ENCODE data around the gene CDHR3. TPM values are rescaled to one million over a fixed set of nuclear protein-coding genes. Genes with fewer than 3 reads are reported as not detected.

The CDHR3 gene
- polyA plus RNA-seq, 1 donor from 2014 or later: 2.9 TPM

DNA sequence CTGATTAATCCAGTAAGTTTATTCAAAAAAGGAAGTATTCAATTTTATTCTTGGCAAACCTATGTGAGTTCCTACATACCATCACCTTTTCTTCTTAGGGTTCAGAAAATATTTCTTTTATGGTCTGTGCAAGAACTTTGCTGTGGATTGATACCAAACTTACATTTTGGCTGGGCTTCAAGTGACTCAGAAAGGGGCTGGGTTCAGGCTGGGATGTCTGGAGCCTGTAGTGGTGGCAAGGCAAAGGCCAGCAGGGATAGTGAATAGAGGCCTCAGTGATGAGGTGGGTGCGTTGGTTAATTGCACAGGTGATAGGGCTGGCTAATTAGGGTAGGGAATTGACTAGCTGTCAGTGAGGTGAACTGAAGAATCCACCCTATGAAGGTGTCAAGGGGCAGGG is 46.5 kb upstream of the CDHR3 start:
- H3K27ac ChIP-seq (ENCODE audit: low read length): no peak overlapping the region
- no peaks in the 10 kb centered on the region for H3K36me3 ChIP-seq (ENCODE audit: insufficient read depth, low read length)
- H3K9me2 ChIP-seq (ENCODE audit: insufficient read depth, low read length): no peaks in the 10 kb centered on the region
- H3K4me3 ChIP-seq (ENCODE audit: low read length): no peak overlapping the region
- no peaks in the 10 kb centered on the region for H3K27me3 ChIP-seq (ENCODE audit: insufficient read depth, low read depth, low read length)
- H3K4me2 ChIP-seq (ENCODE audit: low read length): no peak overlapping the region
- H3K79me2 ChIP-seq (replicated peaks; ENCODE audit: insufficient read depth, low read length): no peaks in the 10 kb centered on the region
- TF ChIP-seq TAF1 (IDR thresholded peaks at IDR 0.05; ENCODE audit: low read depth) (no peak), EP300 (conservative IDR thresholded peaks at IDR 0.05; ENCODE audit: poor library complexity, severe bottlenecking) (no peak), POLR2AphosphoS5 (IDR thresholded peaks at IDR 0.05) (no peak), RAD21 (conservative IDR thresholded peaks at IDR 0.05) (no peak), MXI1 (conservative IDR thresholded peaks at IDR 0.05; ENCODE audit: poor library complexity, severe bottlenecking) (no peak), EZH2 (IDR thresholded peaks at IDR 0.05; ENCODE audit: borderline replicate concordance, insufficient read depth, low read length, poor library complexity, severe bottlenecking) (no peak), SMC3 (conservative IDR thresholded peaks at IDR 0.05; ENCODE audit: poor library complexity) (no peak)
- TF ChIP-seq, protein P1, sequence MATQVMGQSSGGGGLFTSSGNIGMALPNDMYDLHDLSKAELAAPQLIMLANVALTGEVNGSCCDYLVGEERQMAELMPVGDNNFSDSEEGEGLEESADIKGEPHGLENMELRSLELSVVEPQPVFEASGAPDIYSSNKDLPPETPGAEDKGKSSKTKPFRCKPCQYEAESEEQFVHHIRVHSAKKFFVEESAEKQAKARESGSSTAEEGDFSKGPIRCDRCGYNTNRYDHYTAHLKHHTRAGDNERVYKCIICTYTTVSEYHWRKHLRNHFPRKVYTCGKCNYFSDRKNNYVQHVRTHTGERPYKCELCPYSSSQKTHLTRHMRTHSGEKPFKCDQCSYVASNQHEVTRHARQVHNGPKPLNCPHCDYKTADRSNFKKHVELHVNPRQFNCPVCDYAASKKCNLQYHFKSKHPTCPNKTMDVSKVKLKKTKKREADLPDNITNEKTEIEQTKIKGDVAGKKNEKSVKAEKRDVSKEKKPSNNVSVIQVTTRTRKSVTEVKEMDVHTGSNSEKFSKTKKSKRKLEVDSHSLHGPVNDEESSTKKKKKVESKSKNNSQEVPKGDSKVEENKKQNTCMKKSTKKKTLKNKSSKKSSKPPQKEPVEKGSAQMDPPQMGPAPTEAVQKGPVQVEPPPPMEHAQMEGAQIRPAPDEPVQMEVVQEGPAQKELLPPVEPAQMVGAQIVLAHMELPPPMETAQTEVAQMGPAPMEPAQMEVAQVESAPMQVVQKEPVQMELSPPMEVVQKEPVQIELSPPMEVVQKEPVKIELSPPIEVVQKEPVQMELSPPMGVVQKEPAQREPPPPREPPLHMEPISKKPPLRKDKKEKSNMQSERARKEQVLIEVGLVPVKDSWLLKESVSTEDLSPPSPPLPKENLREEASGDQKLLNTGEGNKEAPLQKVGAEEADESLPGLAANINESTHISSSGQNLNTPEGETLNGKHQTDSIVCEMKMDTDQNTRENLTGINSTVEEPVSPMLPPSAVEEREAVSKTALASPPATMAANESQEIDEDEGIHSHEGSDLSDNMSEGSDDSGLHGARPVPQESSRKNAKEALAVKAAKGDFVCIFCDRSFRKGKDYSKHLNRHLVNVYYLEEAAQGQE (IDR thresholded peaks at IDR 0.05; ENCODE audit: borderline replicate concordance): no peak
- TF ChIP-seq, protein P2, sequence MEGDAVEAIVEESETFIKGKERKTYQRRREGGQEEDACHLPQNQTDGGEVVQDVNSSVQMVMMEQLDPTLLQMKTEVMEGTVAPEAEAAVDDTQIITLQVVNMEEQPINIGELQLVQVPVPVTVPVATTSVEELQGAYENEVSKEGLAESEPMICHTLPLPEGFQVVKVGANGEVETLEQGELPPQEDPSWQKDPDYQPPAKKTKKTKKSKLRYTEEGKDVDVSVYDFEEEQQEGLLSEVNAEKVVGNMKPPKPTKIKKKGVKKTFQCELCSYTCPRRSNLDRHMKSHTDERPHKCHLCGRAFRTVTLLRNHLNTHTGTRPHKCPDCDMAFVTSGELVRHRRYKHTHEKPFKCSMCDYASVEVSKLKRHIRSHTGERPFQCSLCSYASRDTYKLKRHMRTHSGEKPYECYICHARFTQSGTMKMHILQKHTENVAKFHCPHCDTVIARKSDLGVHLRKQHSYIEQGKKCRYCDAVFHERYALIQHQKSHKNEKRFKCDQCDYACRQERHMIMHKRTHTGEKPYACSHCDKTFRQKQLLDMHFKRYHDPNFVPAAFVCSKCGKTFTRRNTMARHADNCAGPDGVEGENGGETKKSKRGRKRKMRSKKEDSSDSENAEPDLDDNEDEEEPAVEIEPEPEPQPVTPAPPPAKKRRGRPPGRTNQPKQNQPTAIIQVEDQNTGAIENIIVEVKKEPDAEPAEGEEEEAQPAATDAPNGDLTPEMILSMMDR (IDR thresholded peaks at IDR 0.05; ENCODE audit: poor library complexity, severe bottlenecking): no peak
- H4K20me1 ChIP-seq (ENCODE audit: insufficient read depth): no peaks in the 10 kb centered on the region
- no peaks in the 10 kb centered on the region for H3F3A ChIP-seq (ENCODE audit: insufficient read depth, low read length, poor library complexity, severe bottlenecking)
- no peaks in the 10 kb centered on the region for H3K9me3 ChIP-seq (ENCODE audit: low read length)
- no peak overlapping the region for H3K9ac ChIP-seq (ENCODE audit: low read length)
- no peak overlapping the region for H2AFZ ChIP-seq (ENCODE audit: low read depth, low read length)

DNA sequence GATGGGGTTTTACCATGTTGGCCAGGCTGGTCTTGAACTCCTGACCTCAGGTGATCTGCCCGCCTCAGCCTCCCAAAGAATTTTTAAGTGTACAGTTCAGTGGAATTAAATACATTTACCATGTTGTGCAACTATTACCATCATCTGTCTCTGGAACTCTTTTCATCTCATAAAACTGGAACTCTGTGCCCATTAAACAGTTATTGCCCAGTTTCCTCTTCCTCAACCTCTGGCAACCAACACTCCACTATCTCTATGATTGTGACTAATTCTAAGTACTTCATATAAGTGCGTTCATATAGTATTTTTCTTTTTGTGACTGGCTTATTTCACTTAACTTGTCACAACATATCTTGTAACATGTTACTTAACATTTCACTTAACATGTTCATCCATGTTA is 45.4 kb upstream of the CDHR3 start:
- H3K27me3 ChIP-seq (ENCODE audit: insufficient read depth, low read depth, low read length): no peaks in the 10 kb centered on the region
- H2AFZ ChIP-seq (ENCODE audit: low read depth, low read length): no peak overlapping the region
- H3K4me2 ChIP-seq (ENCODE audit: low read length): no peak overlapping the region
- H3K4me3 ChIP-seq (ENCODE audit: low read length): no peak overlapping the region
- H3K27ac ChIP-seq (ENCODE audit: low read length): no peak overlapping the region
- no peak overlapping the region for H3K9ac ChIP-seq (ENCODE audit: low read length)
- no peak for TF ChIP-seq EZH2 (IDR thresholded peaks at IDR 0.05; ENCODE audit: borderline replicate concordance, insufficient read depth, low read length, poor library complexity, severe bottlenecking)
- no peak for TF ChIP-seq TAF1 (IDR thresholded peaks at IDR 0.05; ENCODE audit: low read depth)
- TF ChIP-seq EP300 (conservative IDR thresholded peaks at IDR 0.05; ENCODE audit: poor library complexity, severe bottlenecking): no peak
- TF ChIP-seq POLR2AphosphoS5 (IDR thresholded peaks at IDR 0.05): no peak
- TF ChIP-seq, protein P2 (IDR thresholded peaks at IDR 0.05; ENCODE audit: poor library complexity, severe bottlenecking): no peak
- no peak for TF ChIP-seq MXI1 (conservative IDR thresholded peaks at IDR 0.05; ENCODE audit: poor library complexity, severe bottlenecking)
- no peak for TF ChIP-seq RAD21 (conservative IDR thresholded peaks at IDR 0.05)
- TF ChIP-seq, protein P1 (IDR thresholded peaks at IDR 0.05; ENCODE audit: borderline replicate concordance): no peak
- no peak for TF ChIP-seq SMC3 (conservative IDR thresholded peaks at IDR 0.05; ENCODE audit: poor library complexity)
- no peaks in the 10 kb centered on the region for H3K9me3 ChIP-seq (ENCODE audit: low read length)
- no peaks in the 10 kb centered on the region for H3K79me2 ChIP-seq (replicated peaks; ENCODE audit: insufficient read depth, low read length)
- no peaks in the 10 kb centered on the region for H3K9me2 ChIP-seq (ENCODE audit: insufficient read depth, low read length)
- H4K20me1 ChIP-seq (ENCODE audit: insufficient read depth): no peaks in the 10 kb centered on the region
- H3F3A ChIP-seq (ENCODE audit: insufficient read depth, low read length, poor library complexity, severe bottlenecking): no peaks in the 10 kb centered on the region
- no peaks in the 10 kb centered on the region for H3K36me3 ChIP-seq (ENCODE audit: insufficient read depth, low read length)
